SK-N-SH (cell line): ENCODE measurements around the gene PRR18. TPM values are rescaled to one million over a fixed set of nuclear protein-coding genes. Genes with fewer than 3 reads are reported as not detected.

ENCODE experiments used
- CTCF ChIA-PET: fragments of 300-600, 350-600 bp; formaldehyde crosslinking; extraction: SDS; loops from one replicate; lab custom pipeline; 2021; lab: Yijun Ruan, JAX
- POLR2A ChIA-PET: fragments of 350-600 bp; sonication (Branson Sonifier 250); formaldehyde crosslinking; extraction: SDS; loops from one replicate; lab custom pipeline; 2020; ENCODE audit warnings: antibody characterized with exemption, inconsistent platforms; lab: Yijun Ruan, JAX
- DNase-seq: peaks from one replicate; pipeline ENCODE4 v3.0.0; 2012
- H2AFZ ChIP-seq: fragments of 200-600 bp; sonication (generic); 2 replicates; pipeline ENCODE4 v1.8.1; 2016; ENCODE audit warnings: antibody characterized with exemption, mild to moderate bottlenecking, low read depth
- H3F3A ChIP-seq: fragments of 200-600 bp; sonication (generic); replicated peaks from 2 replicates; pipeline ENCODE3; 2016; ENCODE audit warnings: antibody characterized with exemption, mild to moderate bottlenecking; ENCODE audit not compliant: insufficient read depth
- H3K27ac ChIP-seq, 2 experiments: fragments of 200-500 bp in 1 of 2; fragments of 200-600 bp in 1 of 2; sonication (Bioruptor generic) in 1 of 2; sonication (generic), shearing (Covaris generic) in 1 of 2; 2 replicates each; pipeline versions ENCODE4 v1.5.1 to v1.6.1; 2014 to 2016; ENCODE audit warnings: low read depth in 2 of 2, inconsistent platforms in 1 of 2, low read length in 1 of 2, mild to moderate bottlenecking in 1 of 2, mixed read lengths in 1 of 2
- H3K27me3 ChIP-seq: fragments of 200-600 bp; sonication (generic), shearing (Covaris generic); 2 replicates; pipeline ENCODE4 v1.6.1; 2016; ENCODE audit warnings: mixed run types; ENCODE audit not compliant: insufficient read depth
- H3K36me3 ChIP-seq, 2 experiments: fragments of 200-500 bp in 1 of 2; fragments of 200-600 bp in 1 of 2; sonication (Bioruptor generic) in 1 of 2; sonication (generic) in 1 of 2; replicated peaks in 1 of 2; 2 replicates each; pipeline versions ENCODE3 to v1.5.1; 2014 to 2016; ENCODE audit warnings: low read length in 1 of 2, mild to moderate bottlenecking in 1 of 2; ENCODE audit not compliant: insufficient read depth in 2 of 2, control insufficient read depth in 1 of 2
- H3K4me1 ChIP-seq, 2 experiments: fragments of 200-500 bp in 1 of 2; fragments of 200-600 bp in 1 of 2; sonication (Bioruptor generic) in 1 of 2; sonication (generic), shearing (Covaris generic) in 1 of 2; 2 replicates each; pipeline versions ENCODE4 v1.5.1 to v1.6.1; 2014 to 2016; ENCODE audit warnings: low read depth in 1 of 2, low read length in 1 of 2, mixed run types in 1 of 2; ENCODE audit not compliant: insufficient read depth in 2 of 2, control insufficient read depth in 1 of 2
- H3K4me2 ChIP-seq: fragments of 200-600 bp; sonication (generic), shearing (Covaris generic); 2 replicates; pipeline ENCODE4 v1.6.1; 2017; ENCODE audit warnings: mixed run types
- H3K4me3 ChIP-seq, 2 experiments: fragments of 200-500 bp in 1 of 2; fragments of 200-600 bp in 1 of 2; sonication (Bioruptor generic) in 1 of 2; sonication (generic), shearing (Covaris generic) in 1 of 2; 2 replicates each; pipeline versions ENCODE4 v1.5.1 to v1.8.1; 2014 to 2016; ENCODE audit warnings: low read depth in 2 of 2, inconsistent platforms in 1 of 2, low read length in 1 of 2, mild to moderate bottlenecking in 1 of 2, mixed read lengths in 1 of 2, moderate library complexity in 1 of 2
- H3K79me2 ChIP-seq: fragments of 200-600 bp; sonication (generic); 2 replicates; pipeline ENCODE4 v1.8.1; 2017; ENCODE audit warnings: mild to moderate bottlenecking; ENCODE audit not compliant: insufficient read depth
- H3K9ac ChIP-seq: fragments of 200-600 bp; sonication (generic); 2 replicates; pipeline ENCODE4 v1.6.1; 2017; ENCODE audit warnings: mixed run types
- H3K9me2 ChIP-seq: fragments of 200-600 bp; sonication (generic); 2 replicates; pipeline ENCODE4 v1.6.1; 2017; ENCODE audit warnings: mixed run types
- H3K9me3 ChIP-seq: fragments of 200-600 bp; sonication (generic); 2 replicates; pipeline ENCODE4 v1.6.1; 2017; ENCODE audit warnings: mixed run types, mild to moderate bottlenecking, moderate library complexity
- H4K20me1 ChIP-seq: fragments of 200-600 bp; sonication (generic); 2 replicates; pipeline ENCODE4 v1.6.1; 2017; ENCODE audit warnings: mild to moderate bottlenecking, mixed run types; ENCODE audit not compliant: insufficient read depth
- CTCF ChIP-seq: fragments of 200-600 bp; sonication (generic); IDR thresholded peaks from 2 replicates; pipeline ENCODE4 v1.6.1; 2017; ENCODE audit warnings: antibody characterized with exemption, mild to moderate bottlenecking, moderate library complexity
- EP300 ChIP-seq, 2 experiments: IDR thresholded peaks; 2 replicates each; pipeline versions ENCODE4 v1.4.0 to v1.6.1; 2012; ENCODE audit warnings: borderline replicate concordance in 1 of 2, low read depth in 1 of 2, low read length in 1 of 2
- EZH2phosphoT487 ChIP-seq: fragments of 200-600 bp; sonication (generic); IDR thresholded peaks from 2 replicates; pipeline ENCODE4 v1.6.1; 2017; ENCODE audit warnings: low read depth, mixed run types, mild to moderate bottlenecking, antibody characterized with exemption, moderate library complexity, borderline replicate concordance
- FOXJ3 ChIP-seq: sonication (generic); formaldehyde crosslinking; IDR thresholded peaks from 2 replicates; pipeline ENCODE4 v1.5.1; 2020; ENCODE audit warnings: mild to moderate bottlenecking, missing genetic modification reagents
- FOXM1 ChIP-seq: IDR thresholded peaks from 2 replicates; pipeline ENCODE4 v1.4.0; 2012; ENCODE audit warnings: low read depth, mild to moderate bottlenecking
- GABPA ChIP-seq: IDR thresholded peaks from 2 replicates; pipeline ENCODE4 v1.4.0; 2012; ENCODE audit warnings: low read depth, mild to moderate bottlenecking
- IRF3 ChIP-seq: fragments of 150-350 bp; IDR thresholded peaks from 2 replicates; pipeline ENCODE4 v1.6.1; 2016; ENCODE audit warnings: mild to moderate bottlenecking, low read depth, low read length
- MAX ChIP-seq: IDR thresholded peaks from 2 replicates; pipeline ENCODE4 v1.4.0; 2012; ENCODE audit warnings: low read depth
- MXI1 ChIP-seq: IDR thresholded peaks from 2 replicates; pipeline ENCODE4 v1.6.1; 2012; ENCODE audit warnings: mild to moderate bottlenecking, low read depth, low read length, improper control_type of control experiment
- NRF1 ChIP-seq: IDR thresholded peaks from 2 replicates; pipeline ENCODE4 v1.6.1; 2012; ENCODE audit warnings: low read depth, mild to moderate bottlenecking, low read length
- POLR2AphosphoS5 ChIP-seq: IDR thresholded peaks from 2 replicates; pipeline ENCODE4 v1.6.1; 2012; ENCODE audit warnings: low read depth, low read length
- RAD21 ChIP-seq: IDR thresholded peaks from 2 replicates; pipeline ENCODE4 v1.6.1; 2012; ENCODE audit warnings: mild to moderate bottlenecking, low read length
- RCOR1 ChIP-seq: fragments of 150-350 bp; IDR thresholded peaks from 2 replicates; pipeline ENCODE4 v1.6.1; 2017; ENCODE audit warnings: antibody characterized with exemption, low read length
- RXRA ChIP-seq: IDR thresholded peaks from 2 replicates; pipeline ENCODE4 v1.4.0; 2012; ENCODE audit warnings: low read depth, mild to moderate bottlenecking, borderline replicate concordance
- SIN3A ChIP-seq: IDR thresholded peaks from 2 replicates; pipeline ENCODE4 v1.6.1; 2012; ENCODE audit warnings: low read depth, mild to moderate bottlenecking, low read length, moderate library complexity, borderline replicate concordance
- TAF1 ChIP-seq: IDR thresholded peaks from 2 replicates; pipeline ENCODE4 v1.6.1; 2012; ENCODE audit warnings: low read depth, mild to moderate bottlenecking, low read length, moderate library complexity, borderline replicate concordance
- USF1 ChIP-seq: IDR thresholded peaks from 2 replicates; pipeline ENCODE4 v1.4.0; 2012; ENCODE audit warnings: low read depth, borderline replicate concordance
- USF2 ChIP-seq: fragments of 150-350 bp; IDR thresholded peaks from 2 replicates; pipeline ENCODE4 v1.6.1; 2017; ENCODE audit warnings: antibody characterized with exemption, low read length, low read depth, borderline replicate concordance
- YY1 ChIP-seq: IDR thresholded peaks from 2 replicates; pipeline ENCODE4 v1.4.0; 2012; ENCODE audit warnings: low read depth, mild to moderate bottlenecking
- WGBS: methylation state at CpG from one replicate; pipeline ENCODE4 v1.1.6; 2017; ENCODE audit warnings: low lambda C conversion rate; 5-methylcytosine and 5-hydroxymethylcytosine counted together
- polyA plus RNA-seq, 3 experiments: library from polyadenylated mRNA; depleted of rRNA; stranded (reverse); fragments of >200 nt; gene quantifications; 2 replicates each; pipeline ENCODE4 v1.2.3, GENCODE V29; 2012

The PRR18 gene
- polyA plus RNA-seq, 1 of the 3 experiments (the other 2 are of a cell fraction) = 0.02 TPM

GRCh38 chr6:166309977-166310376 lies 1.8 kb upstream of the PRR18 start:
- peaks cover 35% of the 10 kb centered on the region for H3K27me3 ChIP-seq
- H3K9me2 ChIP-seq = no peaks in the 10 kb centered on the region
- no peak overlapping the region for H2AFZ ChIP-seq
- H3K79me2 ChIP-seq = no peaks in the 10 kb centered on the region
- H3K9me3 ChIP-seq = no peaks in the 10 kb centered on the region
- H3F3A ChIP-seq = no peaks in the 10 kb centered on the region
- POLR2A ChIA-PET = no interaction called here
- CTCF ChIA-PET = interaction anchor here (1.1 to 1.9 kb wide), 5 partner anchors 9 to 72 kb away, joined by 3 to 7 read pairs (median 5); no protein-coding TSS in a partner anchor
- no peak overlapping the region for H3K27ac ChIP-seq
- WGBS = 86% methylated on average over 9 of the region's 9 CpGs
- no peak overlapping the region for H3K4me3 ChIP-seq
- H3K4me2 ChIP-seq = no peak overlapping the region
- H4K20me1 ChIP-seq = no peaks in the 10 kb centered on the region
- no peak overlapping the region for H3K9ac ChIP-seq
- no peaks in the 10 kb centered on the region for H3K36me3 ChIP-seq
- DNase-seq = no peak
- H3K4me1 ChIP-seq = peaks cover 0 to 13% of the 10 kb centered on the region in 2 experiments; a peak in 1 of 4 replicates
- TF ChIP-seq USF1 (no peak), POLR2AphosphoS5 (no peak), SIN3A (no peak)
- TF ChIP-seq, all 33 proteins: peak for 0

- H3K79me2 ChIP-seq = no peaks in the 10 kb centered on the region
- H2AFZ ChIP-seq = no peak overlapping the region
- ChIA-PET POLR2A (interaction anchor here (0.6 kb wide), 1 partner anchor 303 kb away, joined by 3 read pairs; no protein-coding TSS in a partner anchor), CTCF (interaction anchor here (0.8 to 2.3 kb wide), 8 partner anchors 10 to 93 kb away, joined by 3 to 7 read pairs (median 4); no protein-coding TSS in a partner anchor)
- no peak for TF ChIP-seq NRF1
- no peak for TF ChIP-seq MXI1
- no peak for TF ChIP-seq RCOR1
- no peak for TF ChIP-seq YY1
- no peak for TF ChIP-seq CTCF
- no peak for TF ChIP-seq TAF1
- no peak for TF ChIP-seq FOXM1
- TF ChIP-seq FOXJ3 (CRISPR knock-in tag) = no peak
- no peak for TF ChIP-seq MAX
- TF ChIP-seq IRF3 = no peak
- no peak for TF ChIP-seq RAD21
- TF ChIP-seq GABPA = no peak
- no peak for TF ChIP-seq EZH2phosphoT487
- TF ChIP-seq RXRA = no peak
- TF ChIP-seq EP300 (IDR thresholded peaks at IDR 0.05; ENCODE audit: borderline replicate concordance in 1 of 2, low read depth in 1 of 2, low read length in 1 of 2) = no peak
- TF ChIP-seq USF2 = no peak
- H3K9me2 ChIP-seq = no peaks in the 10 kb centered on the region
- no peak overlapping the region for H3K9ac ChIP-seq
- peaks cover 0 to 13% of the 10 kb centered on the region in 2 experiments; a peak in 1 of 4 replicates for H3K4me1 ChIP-seq
- no peaks in the 10 kb centered on the region for H3K9me3 ChIP-seq
- peak; percentile 38 for DNase-seq
- H4K20me1 ChIP-seq = no peaks in the 10 kb centered on the region
- no peak overlapping the region for H3K27ac ChIP-seq
- peaks cover 35% of the 10 kb centered on the region for H3K27me3 ChIP-seq
- 80% methylated on average over 9 of the region's 11 CpGs for WGBS
- no peaks in the 10 kb centered on the region for H3F3A ChIP-seq
- H3K4me2 ChIP-seq = 0 out of 2 replicates have a peak overlapping the region, but pooled peaks have one; percentile 50
- no peak overlapping the region for H3K4me3 ChIP-seq
- no peaks in the 10 kb centered on the region for H3K36me3 ChIP-seq
Observed at GRCh38 chr6:166308769-166309589, 787 bp upstream of the PRR18 start.
